Measurements from ENCODE around the gene ATAD3B. TPM values are rescaled to one million over a fixed set of nuclear protein-coding genes. Genes with fewer than 3 reads are reported as not detected.
"Not testable (repeated sequence)": the region's sequence is repeated elsewhere in the genome, so short reads cannot be mapped to it uniquely, and the experiment has no call there.

ATAD3B gene
- total and polyA plus RNA-seq, 10 of the 15 experiments (the other 5 are each of a cell fraction or from before 2014, with no cell fraction given), result 0.03 to 38.8 (median 23.8) TPM

DNA sequence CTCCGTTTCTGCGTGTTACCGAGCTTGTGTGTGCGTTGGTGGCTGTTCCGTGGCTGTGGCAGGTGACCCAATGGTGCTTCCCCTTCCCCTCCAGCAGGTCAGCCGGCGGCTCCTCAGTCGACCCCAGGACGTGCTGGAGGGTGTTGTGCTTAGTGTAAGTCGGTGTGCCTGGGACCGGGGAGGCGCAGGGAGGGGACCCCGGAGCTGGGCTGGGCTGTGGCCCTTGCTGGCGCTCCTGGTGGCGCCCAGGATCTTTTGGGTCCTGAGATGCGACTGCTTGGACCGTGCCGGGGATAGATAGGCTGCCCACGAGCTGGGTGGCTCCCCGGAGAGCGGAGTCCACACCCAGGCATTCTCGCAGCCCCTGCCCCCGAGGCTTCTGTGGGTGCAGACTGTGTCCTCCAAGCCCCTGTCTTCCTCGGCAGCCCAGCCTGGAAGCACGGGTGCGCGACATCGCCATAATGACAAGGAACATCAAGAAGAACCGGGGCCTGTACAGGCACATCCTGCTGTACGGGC, 16.1 kb upstream of the ATAD3B start:
- ChIA-PET RAD21 (ENCODE audit: unreplicated experiment) (no interaction called here), POLR2A (interaction anchor here (0.7 kb wide), 1 partner anchor 28 kb away, joined by 5 read pairs; no protein-coding TSS in a partner anchor), SMC1A (ENCODE audit: uncharacterized antibody, unreplicated experiment) (no interaction called here), CTCF (no interaction called here)
- Histone ChIP-seq H3K9me3 (replicated peaks; ENCODE audit: control insufficient read depth, insufficient read depth, low read length) (no peaks in the 10 kb centered on the region), H4K20me1 (ENCODE audit: control insufficient read depth, insufficient read depth) (no peaks in the 10 kb centered on the region), H2AFZ (ENCODE audit: control insufficient read depth, low read depth, low read length) (no peak overlapping the region), H3K4me1 (ENCODE audit: control insufficient read depth, insufficient read depth, low read length) (no peaks in the 10 kb centered on the region), H3K4me2 (ENCODE audit: control insufficient read depth, insufficient read depth) (no peak overlapping the region), H3K4me3 (no peak overlapping the region), H3K27ac (ENCODE audit: control insufficient read depth, insufficient read depth) (no peak overlapping the region), H3K36me3 (ENCODE audit: control insufficient read depth in 2 of 2, insufficient read depth in 2 of 2, low read length in 1 of 2) (no peaks in the 10 kb centered on the region), H3K9ac (ENCODE audit: control insufficient read depth, insufficient read depth, low read length) (no peak overlapping the region), H3K27me3 (replicated peaks in 1 of 2; ENCODE audit: control insufficient read depth in 2 of 2, insufficient read depth in 2 of 2, low read length in 1 of 2) (no peaks in the 10 kb centered on the region), H3K79me2 (ENCODE audit: control insufficient read depth, insufficient read depth, low read length) (no peaks in the 10 kb centered on the region)
- BruUV-seq (replicated peaks), result no TSS peak
- in situ Hi-C loops (cut with MboI), result no loop called here
- TF ChIP-seq ZBTB11 (CRISPR knock-in tag; IDR thresholded peaks at IDR 0.05) (no peak), BCL11A (IDR thresholded peaks at IDR 0.05; ENCODE audit: low read depth, low read length) (no peak), PKNOX1 (IDR thresholded peaks at IDR 0.05) (no peak), MEF2B (IDR thresholded peaks at IDR 0.05; ENCODE audit: partially characterized antibody, poor library complexity, severe bottlenecking) (no peak), TCF12 (IDR thresholded peaks at IDR 0.05; ENCODE audit: low read depth, low read length) (no peak), RELA (IDR thresholded peaks at IDR 0.05; ENCODE audit: borderline replicate concordance, partially characterized antibody) (no peak), JUNB (IDR thresholded peaks at IDR 0.05) (no peak)
- intact Hi-C loops (cut with micrococcal nuclease; ENCODE audit: unreplicated experiment), result no loop called here
- no peak for ATAC-seq
- no peak for DNase-seq (ENCODE audit: low read depth, low spot score)
- 67% methylated on average over 30 of the region's 30 CpGs for WGBS (ENCODE audit: insufficient coverage, insufficient replicate concordance, low lambda C conversion rate, missing lambda C conversion rate)
- no peak for FAIRE-seq

DNA sequence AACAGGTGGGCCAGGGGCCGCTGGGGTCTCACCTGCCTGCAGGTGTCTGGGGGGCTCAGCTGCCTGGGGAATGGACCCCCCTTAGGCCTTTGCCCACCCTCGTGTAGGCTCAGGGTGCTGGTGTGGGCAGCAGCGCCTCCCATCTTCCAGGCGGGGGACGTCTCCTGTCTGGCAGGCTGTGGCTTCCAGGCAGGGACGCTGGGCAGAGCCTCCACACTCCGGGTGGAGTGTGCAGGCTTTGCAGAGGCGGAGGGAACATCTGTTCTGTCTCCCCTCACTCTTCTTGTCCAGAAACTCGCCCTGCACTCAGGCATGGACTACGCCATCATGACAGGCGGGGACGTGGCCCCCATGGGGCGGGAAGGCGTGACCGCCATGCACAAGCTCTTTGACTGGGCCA, 15.6 kb upstream of the ATAD3B start:
- H3K9me3 ChIP-seq (replicated peaks; ENCODE audit: control insufficient read depth, insufficient read depth, low read length); in situ Hi-C loops (cut with MboI); CTCF ChIA-PET; H3K27ac ChIP-seq (ENCODE audit: control insufficient read depth, insufficient read depth); ATAC-seq; H3K4me3 ChIP-seq; POLR2A ChIA-PET; intact Hi-C loops (cut with micrococcal nuclease; ENCODE audit: unreplicated experiment); H3K79me2 ChIP-seq (ENCODE audit: control insufficient read depth, insufficient read depth, low read length); H3K4me2 ChIP-seq (ENCODE audit: control insufficient read depth, insufficient read depth); FAIRE-seq; SMC1A ChIA-PET (ENCODE audit: uncharacterized antibody, unreplicated experiment); RAD21 ChIA-PET (ENCODE audit: unreplicated experiment); H3K4me1 ChIP-seq (ENCODE audit: control insufficient read depth, insufficient read depth, low read length); H2AFZ ChIP-seq (ENCODE audit: control insufficient read depth, low read depth, low read length); H3K36me3 ChIP-seq (ENCODE audit: control insufficient read depth in 2 of 2, insufficient read depth in 2 of 2, low read length in 1 of 2); H4K20me1 ChIP-seq (ENCODE audit: control insufficient read depth, insufficient read depth); H3K27me3 ChIP-seq (replicated peaks in 1 of 2; ENCODE audit: control insufficient read depth in 2 of 2, insufficient read depth in 2 of 2, low read length in 1 of 2); BruUV-seq (replicated peaks); DNase-seq (ENCODE audit: low read depth, low spot score); H3K9ac ChIP-seq (ENCODE audit: control insufficient read depth, insufficient read depth, low read length): not testable (repeated sequence)
- WGBS (ENCODE audit: insufficient coverage, insufficient replicate concordance, low lambda C conversion rate, missing lambda C conversion rate), result 80% methylated on average over 1 of the region's 15 CpGs
